Body of pancreas (tissue), 4 donors: ENCODE results near the gene UHRF2.

Source experiments
- CTCF ChIP-seq, 7 experiments: fragments of 450-650 bp in 4 of 7; fragments of 200-600 bp in 3 of 7; sonication (generic) in 3 of 7; IDR thresholded peaks; one replicate each; pipeline ENCODE4 v1.5.1; 2016 to 2019; ENCODE audit warnings: antibody characterized with exemption in 7 of 7
- POLR2A ChIP-seq, 3 donors: fragments of 450-650 bp; IDR thresholded peaks; one replicate each; pipeline ENCODE4 v1.6.1; 2016; ENCODE audit warnings: antibody characterized with exemption in 3 of 3, mild to moderate bottlenecking in 2 of 3

- TF ChIP-seq CTCF (IDR thresholded peaks at IDR 0.05) (no peak), POLR2A (IDR thresholded peaks at IDR 0.05) (no peak)
These were observed 82.5 kb downstream of the UHRF2 start for GRCh38 chr9:6495466-6495865.
